HEK293T (cell line): ENCODE results near the gene CFAP210.

Experiments
- BHLHE40 ChIP-seq: fragments of 450-650 bp; IDR thresholded peaks from 2 replicates; pipeline ENCODE4 v1.6.1; 2016; ENCODE audit warnings: mild to moderate bottlenecking, moderate library complexity, borderline replicate concordance
- FOXM1 ChIP-seq: fragments of 450-650 bp; IDR thresholded peaks from 2 replicates; pipeline ENCODE4 v1.6.1; 2017; ENCODE audit warnings: mild to moderate bottlenecking, borderline replicate concordance
- SP1 ChIP-seq: fragments of 450-650 bp; IDR thresholded peaks from 2 replicates; pipeline ENCODE4 v1.6.1; 2017
- ZNF384 ChIP-seq: fragments of 450-650 bp; IDR thresholded peaks from 2 replicates; pipeline ENCODE4 v1.6.1; 2016

GRCh38 chr2:169623235-169623634 is 71.0 kb downstream of the CFAP210 start:
- TF ChIP-seq ZNF384 (no peak), SP1 (no peak), BHLHE40 (no peak), FOXM1 (no peak)
